H4 (cell line): Measurements from ENCODE around the gene PARD6G. TPM values are rescaled to one million over a fixed set of nuclear protein-coding genes. Genes with fewer than 3 reads are reported as not detected.

Experiments used
- DNase-seq: peaks from one replicate; pipeline ENCODE4 v3.0.0-alpha.2; 2015; ENCODE audit warnings: low spot score
- total RNA-seq: library from RNA; depleted of rRNA; stranded (reverse); fragments of >200 nt; shearing (Covaris generic); gene quantifications from 2 replicates; pipeline ENCODE4 v1.2.3, GENCODE V29; 2014; rRNA removed

Gene PARD6G
- total RNA-seq, 1 experiment from 2014 or later: 2.3 TPM

GRCh38 chr18:80108121-80108536 is 139.2 kb downstream of the PARD6G start:
- DNase-seq: no peak

DNA sequence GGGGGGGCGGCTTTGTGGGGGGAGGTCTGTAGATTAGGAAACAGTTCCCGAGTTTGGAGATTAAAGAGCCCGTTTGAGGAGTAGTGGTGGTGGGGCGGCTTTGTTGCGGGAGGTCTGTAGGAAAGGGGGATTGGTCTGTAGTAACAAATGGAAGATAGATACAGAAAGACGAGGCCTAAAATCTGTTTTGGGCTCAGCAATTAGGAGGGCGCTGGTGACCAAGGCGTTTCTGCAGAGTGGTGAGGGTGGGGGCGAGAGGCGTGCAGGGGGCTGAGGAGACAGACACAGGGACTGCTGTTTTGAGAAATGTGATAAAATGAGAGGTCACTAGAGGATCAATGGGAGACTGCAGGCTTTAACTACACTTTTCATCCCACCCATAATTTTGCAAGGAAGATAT is 139.9 kb downstream of the PARD6G start:
- DNase-seq: no peak

Other genes starting within 250 kb of the PARD6G start
- 51.9 and 66.1 TPM in 2 replicates for gene RBFA, start 213.1 kb downstream of the PARD6G start, total RNA-seq
- gene ADNP2, start 138.3 kb downstream of the PARD6G start, total RNA-seq: 21.3 and 27.8 TPM in 2 replicates